Amniotic epithelial cell (primary cell): ENCODE data around the gene OGFOD3.
A peak's percentile ranks its signal among the peaks of the same experiment; 100 is the strongest.
"Not testable (repeated sequence)": the region's sequence is repeated elsewhere in the genome, so short reads cannot be mapped to it uniquely, and the experiment has no call there.

ENCODE experiments used
- DNase-seq: peaks from one replicate; pipeline ENCODE4 v3.0.0-alpha.2; 2010; ENCODE audit warnings: low read depth

The OGFOD3 gene

GRCh38 chr17:82433560-82434215, 15.3 kb upstream of the OGFOD3 start:
- DNase-seq, result no peak

DNA sequence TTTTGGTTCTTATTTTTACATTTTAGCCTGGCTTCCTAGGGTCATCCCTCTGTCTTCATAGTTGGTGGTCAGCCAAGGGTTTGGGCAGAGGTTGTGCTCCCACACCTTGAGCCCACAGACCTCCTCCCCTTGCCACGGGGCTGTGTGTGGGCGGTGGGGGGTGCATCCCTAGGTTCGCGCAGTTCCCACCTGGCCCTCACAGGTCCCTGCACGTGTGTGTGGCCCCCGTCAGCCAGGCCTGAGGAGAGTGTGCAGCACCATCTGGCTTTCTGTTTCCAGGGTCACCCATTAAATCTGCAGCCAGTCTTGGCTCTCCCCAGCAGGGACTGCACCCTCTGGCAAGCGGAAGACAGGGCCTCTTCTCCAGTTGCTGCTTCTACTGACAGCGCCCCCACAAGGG, 13.6 kb upstream of the OGFOD3 start:
- DNase-seq, result no peak

- DNase-seq, result no peak
These were observed 11.4 kb upstream of the OGFOD3 start for GRCh38 chr17:82429824-82430223.

DNA sequence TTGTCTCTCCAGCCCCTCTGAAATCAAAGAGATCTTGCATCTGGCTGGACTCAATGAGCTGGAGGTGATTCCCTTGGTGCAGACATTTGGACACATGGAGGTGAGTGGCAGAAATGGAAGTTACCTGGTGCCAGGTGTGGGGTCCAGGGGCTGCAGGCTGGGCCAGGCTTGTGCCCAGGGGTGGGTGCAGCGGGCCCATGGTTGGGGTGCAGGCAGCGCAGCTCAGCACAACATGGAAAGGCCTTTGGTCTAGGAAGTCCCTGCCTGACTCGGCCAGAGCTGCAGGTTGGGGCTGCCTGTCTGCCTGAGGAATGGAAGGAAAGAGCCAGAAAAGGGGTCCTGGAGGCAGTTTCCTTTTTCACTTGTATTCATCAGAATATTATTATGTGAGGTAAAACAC, 10.2 kb upstream of the OGFOD3 start:
- no peak for DNase-seq

- no peak for DNase-seq
These were observed 6.4 kb upstream of the OGFOD3 start for GRCh38 chr17:82424863-82425159.

GRCh38 chr17:82424001-82424862, 5.8 kb upstream of the OGFOD3 start:
- peak; percentile 45 for DNase-seq

DNA sequence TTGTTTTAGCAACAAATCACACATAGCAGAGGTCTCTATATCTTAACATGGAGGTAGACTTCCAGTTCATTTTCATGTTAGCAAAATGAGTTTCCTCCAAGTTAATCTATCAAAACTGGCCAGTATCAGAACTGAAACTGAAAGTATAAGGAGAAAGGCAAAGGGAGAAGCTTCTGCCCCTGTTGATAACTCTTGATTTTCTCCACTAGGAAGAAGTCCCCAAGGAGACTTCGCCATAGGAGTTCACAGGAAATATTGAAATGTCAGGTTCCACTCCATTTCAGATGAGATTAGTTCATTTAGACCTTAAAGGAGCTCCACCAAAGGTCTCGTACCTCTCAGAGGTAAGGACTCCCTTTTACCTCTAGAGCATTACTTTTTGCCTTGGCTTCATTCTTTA, 1.2 kb upstream of the OGFOD3 start:
- DNase-seq, result no peak

GRCh38 chr17:82416771-82417170, 1.6 kb downstream of the OGFOD3 start:
- no peak for DNase-seq

DNA sequence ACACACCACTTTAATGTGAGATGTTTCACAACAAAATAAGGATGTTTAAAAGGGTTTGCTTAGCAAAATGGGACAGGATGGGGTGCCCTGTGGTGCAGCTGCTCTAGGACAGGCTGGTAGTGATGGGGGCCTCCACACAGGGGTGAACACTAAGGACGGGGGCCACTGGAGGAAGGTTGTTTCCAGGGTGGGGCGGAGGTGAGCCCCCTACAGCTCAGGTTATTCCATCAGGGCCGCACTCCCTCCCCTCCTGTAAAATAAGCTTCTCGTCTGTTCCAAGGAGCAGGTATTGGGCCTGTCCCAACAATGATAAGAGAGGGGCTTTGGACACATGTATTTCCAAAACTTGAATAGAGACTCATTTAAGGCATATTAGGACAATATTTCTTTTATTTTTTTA, 2.1 kb downstream of the OGFOD3 start:
- DNase-seq, result no peak

- DNase-seq, result no peak
These were observed 2.6 kb downstream of the OGFOD3 start for GRCh38 chr17:82415786-82416185.

DNA sequence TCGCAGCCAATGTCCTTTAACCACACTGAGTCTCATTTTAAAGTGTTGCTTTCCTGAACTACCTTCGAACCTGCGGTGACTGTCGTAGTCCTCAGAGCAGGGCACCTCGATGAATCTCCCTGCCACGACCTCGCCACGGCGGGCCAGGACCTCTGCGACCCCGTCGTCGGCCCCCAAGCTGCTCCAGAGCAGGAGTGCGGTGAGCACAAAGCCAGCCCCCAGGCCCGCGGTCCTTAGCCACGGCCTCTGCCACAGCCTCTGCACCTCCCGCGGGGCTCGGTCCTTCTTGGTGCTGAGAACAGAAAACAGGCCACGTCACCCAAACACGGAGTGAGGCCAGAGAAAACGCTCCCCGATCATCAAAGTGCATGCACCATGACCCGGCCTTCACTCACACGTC, 3.0 kb downstream of the OGFOD3 start:
- DNase-seq, result no peak

DNA sequence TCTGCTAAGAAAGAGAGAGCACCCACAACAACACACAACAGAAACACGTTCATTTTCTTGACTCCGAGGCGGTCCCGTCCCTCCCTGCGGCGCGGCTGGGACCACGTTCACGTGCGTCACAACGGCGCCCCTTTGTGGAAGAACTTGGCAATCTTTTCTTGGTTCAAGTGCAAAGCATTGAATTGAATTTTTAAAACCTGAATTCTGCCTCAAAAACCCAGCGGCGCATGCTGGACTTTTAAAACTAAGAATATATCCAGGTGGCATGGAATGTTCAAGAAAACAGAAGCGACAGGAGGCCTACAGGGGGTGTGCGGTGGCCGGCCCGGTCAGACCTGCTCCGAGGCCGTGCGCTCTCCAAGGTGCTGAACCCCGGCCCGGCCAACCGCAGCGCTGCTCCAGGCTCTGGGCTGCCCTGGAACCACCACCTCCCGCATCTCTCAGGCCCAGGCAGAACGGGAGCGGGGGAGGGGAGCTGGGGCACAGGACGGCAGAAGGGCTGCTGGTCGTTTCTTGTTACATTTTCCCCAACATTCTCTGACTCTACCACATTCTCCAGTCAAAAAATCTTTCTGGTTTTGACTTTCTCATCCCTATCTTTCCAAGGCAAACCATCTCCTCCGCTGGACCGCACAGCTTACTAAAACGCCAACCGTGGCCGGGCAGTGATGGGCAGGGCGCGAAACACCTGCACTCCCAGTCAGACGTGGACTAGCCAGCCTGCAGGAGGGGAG, 3.7 kb downstream of the OGFOD3 start:
- peak; percentile 52 for DNase-seq

DNA sequence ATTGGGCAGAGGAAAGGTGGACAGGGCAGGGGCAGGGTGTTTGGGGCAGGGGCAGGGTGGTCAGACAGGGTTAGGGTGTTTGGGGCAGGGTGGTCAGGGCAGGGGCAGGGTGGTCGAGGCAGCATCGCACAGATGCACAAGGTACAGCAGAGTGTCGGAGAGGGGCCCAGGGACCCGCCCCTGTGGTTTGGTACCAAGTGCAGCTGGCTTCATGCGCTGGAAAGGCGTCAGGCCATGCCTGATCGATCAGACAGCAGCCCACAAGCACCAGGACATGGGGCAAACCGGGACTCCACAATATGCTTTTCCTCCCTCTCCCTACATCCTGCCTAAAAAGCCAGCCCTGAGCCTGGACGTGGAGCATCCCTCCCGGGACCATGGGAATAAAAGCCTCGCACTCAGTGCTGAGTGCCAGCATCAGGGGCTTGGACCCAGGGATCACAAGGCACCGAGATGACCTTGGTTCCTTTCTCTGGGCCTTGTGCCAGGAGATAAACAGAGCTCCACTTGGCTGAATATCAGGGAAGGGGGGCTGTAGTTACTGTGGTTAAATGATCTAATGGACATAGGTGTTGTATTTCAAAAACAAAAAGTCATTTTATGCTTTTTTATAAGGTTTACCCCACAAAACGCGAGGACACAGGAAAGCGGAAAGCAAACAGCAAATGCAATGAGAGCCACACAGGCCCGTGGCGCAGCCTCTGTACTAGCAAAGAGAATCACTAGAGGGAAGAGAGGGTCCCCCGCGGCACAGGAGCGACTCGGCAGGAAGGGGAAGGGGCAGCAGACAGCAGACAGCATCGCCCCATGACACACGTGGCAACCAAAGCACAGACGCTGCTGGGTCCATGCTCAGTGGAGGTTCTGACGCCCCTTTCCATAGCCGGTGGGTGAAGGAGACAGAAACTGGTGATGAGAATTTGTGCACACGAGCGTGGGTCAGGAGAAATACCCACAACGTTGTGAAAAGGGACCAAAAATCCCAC, 5.6 kb downstream of the OGFOD3 start:
- no peak for DNase-seq

- DNase-seq, result not testable (repeated sequence)
These were observed 6.3 kb downstream of the OGFOD3 start for GRCh38 chr17:82412081-82412480.

- no peak for DNase-seq
These were observed 6.9 kb downstream of the OGFOD3 start for GRCh38 chr17:82411396-82412053.

DNA sequence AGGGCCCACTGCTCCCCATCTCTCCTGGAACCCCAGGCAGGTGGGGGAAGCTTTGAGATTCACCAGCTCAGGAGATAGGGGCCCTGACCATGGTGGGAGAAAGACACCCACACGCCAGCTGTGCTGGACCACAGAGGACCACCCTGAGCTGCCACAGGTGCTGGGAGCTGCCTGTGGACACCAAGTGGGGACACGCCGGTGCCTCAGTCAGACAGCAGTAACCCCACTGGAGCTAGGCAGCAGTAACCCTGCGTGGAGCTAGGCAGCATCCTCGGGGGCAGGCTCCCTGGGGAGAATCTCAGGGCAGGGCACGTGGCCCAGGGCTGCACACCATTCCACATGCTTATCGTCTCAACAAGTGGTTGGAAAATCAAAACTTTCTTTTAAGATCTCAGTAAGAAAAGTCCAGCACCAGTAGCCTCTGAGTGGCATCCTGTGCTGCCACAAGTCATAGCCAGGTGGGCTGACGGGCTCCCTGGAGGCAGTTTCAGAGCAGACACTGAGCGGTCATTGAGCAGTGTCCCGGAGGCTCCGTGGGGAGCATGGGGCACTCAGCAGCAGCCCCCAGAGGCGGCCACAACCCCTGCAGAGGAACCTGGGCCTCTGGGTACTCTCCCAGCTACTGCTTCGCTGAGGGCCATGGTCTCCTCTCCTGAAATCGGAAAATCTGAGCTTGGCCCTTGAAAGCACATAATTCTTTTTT, 8.2 kb downstream of the OGFOD3 start:
- no peak for DNase-seq

DNA sequence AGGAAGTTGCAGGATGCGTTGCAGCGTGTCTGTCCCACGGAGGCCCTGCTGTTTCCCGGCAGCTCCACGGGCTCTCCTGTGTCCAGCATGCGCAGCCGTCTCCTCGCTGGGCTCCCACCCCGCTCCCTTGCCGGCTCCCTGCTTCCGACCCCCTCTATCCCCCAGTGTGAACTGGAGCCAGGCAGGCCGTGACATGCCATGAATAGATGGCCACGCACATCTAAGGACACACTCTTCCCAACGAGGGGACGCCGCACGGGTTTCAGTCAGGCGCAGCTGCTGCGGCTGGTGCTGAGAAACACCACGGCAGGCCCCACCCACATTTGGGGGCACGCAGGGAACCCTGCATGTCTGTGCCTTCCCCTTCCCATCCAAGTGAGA, 9.5 kb downstream of the OGFOD3 start:
- no peak for DNase-seq

GRCh38 chr17:82408288-82408937, 10.0 kb downstream of the OGFOD3 start:
- no peak for DNase-seq

- peak; percentile 67 for DNase-seq
These were observed 11.1 kb downstream of the OGFOD3 start for GRCh38 chr17:82407255-82407654.

GRCh38 chr17:82406131-82406671, 12.2 kb downstream of the OGFOD3 start:
- no peak for DNase-seq
